HepG2 (cell line): ENCODE data around the gene NUDT7. TPM values are rescaled to one million over a fixed set of nuclear protein-coding genes. Genes with fewer than 3 reads are reported as not detected.

Source experiments
- ATAC-seq: fragments of 200-7000 bp; cut with Tn5 transposase; 3 replicates; pipeline ENCODE4 v1.9.1; 2020; ENCODE audit warnings: mild to moderate bottlenecking, moderate library complexity
- BruUV-seq: library from RNA; stranded (reverse); fragments of 400-500 nt; replicated peaks from 2 replicates; lab custom pipeline; 2021; lab: Mats Ljungman, UMichigan
- CTCF ChIA-PET: fragments of 300-600 bp; formaldehyde crosslinking; extraction: SDS; loops from one replicate; lab custom pipeline; 2021; ENCODE audit warnings: low total read pairs, inconsistent platforms, low intra/inter-chr PET ratio; lab: Yijun Ruan, JAX
- POLR2A ChIA-PET: fragments of 350-600 bp; sonication (Branson Sonifier 250); formaldehyde crosslinking; loops from one replicate; lab custom pipeline; 2020; ENCODE audit warnings: antibody characterized with exemption, inconsistent platforms; lab: Yijun Ruan, JAX
- DNase-seq: peaks from one replicate; pipeline ENCODE4 v3.0.0-alpha.2; 2015; ENCODE audit warnings: low spot score
- FAIRE-seq: peaks from 3 replicates; lab custom pipeline; 2011; peaks lifted over from hg19 to GRCh38; lab: Jason Lieb, UNC
- H2AFZ ChIP-seq: one replicate; pipeline ENCODE4 v1.6.1; 2011; ENCODE audit warnings: low read length, inconsistent platforms
- H3K27ac ChIP-seq: fragments of 300-600 bp; 3 replicates; pipeline ENCODE4 v1.8.0; 2011; ENCODE audit warnings: mixed run types, mild to moderate bottlenecking, mixed read lengths, low read length, inconsistent platforms; ENCODE audit not compliant: insufficient read depth; ENCODE audit errors: extremely low read length
- H3K27me3 ChIP-seq, 2 experiments: fragments of 200-600 bp in 1 of 2; 2 replicates in 1 of 2; 3 replicates in 1 of 2; pipeline versions ENCODE4 v1.6.0 to v1.8.0; 2011; ENCODE audit warnings: low read length in 2 of 2, mild to moderate bottlenecking in 2 of 2, moderate library complexity in 2 of 2, inconsistent platforms in 1 of 2; ENCODE audit not compliant: insufficient read depth in 2 of 2, control insufficient read depth in 1 of 2
- H3K36me3 ChIP-seq, 2 experiments: fragments of 200-600 bp in 1 of 2; replicated peaks in 1 of 2; 2 replicates in 1 of 2; 3 replicates in 1 of 2; pipeline versions ENCODE4 v1.5.1 to v1.8.0; 2011; ENCODE audit warnings: low read length in 2 of 2, inconsistent platforms in 1 of 2; ENCODE audit not compliant: insufficient read depth in 2 of 2, control insufficient read depth in 1 of 2
- H3K4me1 ChIP-seq: 2 replicates; pipeline ENCODE4 v1.5.1; 2012; ENCODE audit warnings: low read length, inconsistent platforms; ENCODE audit not compliant: insufficient read depth
- H3K4me2 ChIP-seq: 2 replicates; pipeline ENCODE4 v1.6.0; 2011; ENCODE audit warnings: low read depth, low read length, inconsistent platforms
- H3K4me3 ChIP-seq, 3 experiments: fragments of 200-600 bp in 1 of 3; sonication (generic), shearing (Covaris generic) in 1 of 3; replicated peaks in 1 of 3; 2 replicates each; pipeline ENCODE4 v1.5.1; 2011 to 2016; ENCODE audit warnings: low read length in 3 of 3, inconsistent platforms in 2 of 3, low read depth in 2 of 3, mild to moderate bottlenecking in 2 of 3, control low read depth in 1 of 3, mixed read lengths in 1 of 3; ENCODE audit not compliant: insufficient read depth in 1 of 3
- H3K79me2 ChIP-seq: one replicate; pipeline ENCODE4 v1.6.1; 2011; ENCODE audit warnings: low read length, inconsistent platforms; ENCODE audit not compliant: insufficient read depth
- H3K9ac ChIP-seq: 2 replicates; pipeline ENCODE4 v1.6.0; 2011; ENCODE audit warnings: mild to moderate bottlenecking, low read depth, low read length, inconsistent platforms; ENCODE audit not compliant: insufficient read depth
- H3K9me3 ChIP-seq: 2 replicates; pipeline ENCODE4 v1.5.1; 2012; ENCODE audit warnings: mild to moderate bottlenecking, low read length
- H4K20me1 ChIP-seq: 2 replicates; pipeline ENCODE4 v1.6.0; 2011; ENCODE audit warnings: inconsistent platforms, mild to moderate bottlenecking, low read length, moderate library complexity; ENCODE audit not compliant: insufficient read depth
- CHD2 ChIP-seq: IDR thresholded peaks from 2 replicates; pipeline ENCODE4 v1.6.1; 2011; ENCODE audit warnings: low read depth, low read length, improper control_type of control experiment
- CREBL2 ChIP-seq: sonication (generic); formaldehyde crosslinking; IDR thresholded peaks from 2 replicates; pipeline ENCODE4 v1.8.1; 2023; ENCODE audit warnings: missing genetic modification reagents, mild to moderate bottlenecking, borderline replicate concordance
- GMEB2 ChIP-seq: IDR thresholded peaks from 2 replicates; pipeline ENCODE4 v1.6.1; 2016; ENCODE audit warnings: missing biosample characterization, missing genetic modification reagents, low read depth
- SUZ12 ChIP-seq: fragments of 150-350 bp; IDR thresholded peaks from 2 replicates; pipeline ENCODE4 v1.6.1; 2014; ENCODE audit warnings: low read depth, low read length
- TOPORS ChIP-seq: sonication (generic); formaldehyde crosslinking; IDR thresholded peaks from 2 replicates; pipeline ENCODE4 v1.8.0; 2023; ENCODE audit warnings: mild to moderate bottlenecking, missing genetic modification reagents
- ZC3H4 ChIP-seq: sonication (generic); formaldehyde crosslinking; IDR thresholded peaks from 2 replicates; pipeline ENCODE4 v1.4.0; 2020; ENCODE audit warnings: missing genetic modification reagents, borderline replicate concordance
- ZFP62 ChIP-seq: sonication (generic); formaldehyde crosslinking; IDR thresholded peaks from 2 replicates; pipeline ENCODE4 v1.4.0; 2020; ENCODE audit warnings: missing genetic modification reagents
- ZNF274 ChIP-seq: sonication (generic); formaldehyde crosslinking; IDR thresholded peaks from 2 replicates; pipeline ENCODE4 v1.5.1; 2020; ENCODE audit warnings: mild to moderate bottlenecking, missing genetic modification reagents
- WGBS: methylation state at CpG from one replicate; pipeline ENCODE4 v1.1.6; 2017; ENCODE audit warnings: low lambda C conversion rate; 5-methylcytosine and 5-hydroxymethylcytosine counted together
- in situ Hi-C: cut with HindIII; loops from 2 replicates; pipeline ENCODE4 v1.10.0; 2017; ENCODE audit warnings: low pct_unique_long_range_greater_than_20kb; ENCODE audit not compliant: extremely low pct_ligation_motif_present
- intact Hi-C: fragments of 100-400 bp; cut with micrococcal nuclease; formaldehyde crosslinking; loops from one replicate; pipeline ENCODE4 v1.10.0; 2022; ENCODE audit not compliant: unreplicated experiment
- polyA plus RNA-seq, 8 experiments: library from polyadenylated mRNA; depleted of rRNA in 3 of 8; stranded (reverse) in 7 of 8; unstranded in 1 of 8; fragments of >200 nt; fragmentation: Illumina TruSeq in 4 of 8; extraction: Trizol in 4 of 8; gene quantifications; 2 replicates each; pipeline versions ENCODE4 v1.2.1 to v1.2.3, GENCODE V29; 2011 to 2016; ENCODE audit warnings: low read depth in 4 of 8, missing spikeins in 1 of 8, mixed read lengths in 1 of 8; ENCODE audit not compliant: insufficient read depth in 1 of 8
- total RNA-seq, 5 experiments: library from RNA; depleted of rRNA; stranded (reverse); fragments of >200 nt; fragmentation: Illumina TruSeq; extraction: Trizol; gene quantifications; 2 replicates each; pipeline ENCODE4 v1.2.3, GENCODE V29; 2016; ENCODE audit warnings: low read depth in 1 of 5
- TF ChIP-seq, protein P1 (sequence below): sonication (generic); formaldehyde crosslinking; IDR thresholded peaks from 2 replicates; pipeline ENCODE4 v1.5.1; 2020; ENCODE audit warnings: missing genetic modification reagents, mild to moderate bottlenecking, borderline replicate concordance
- TF ChIP-seq, protein P2 (sequence below), 2 experiments: sonication (generic) in 1 of 2; formaldehyde crosslinking in 1 of 2; IDR thresholded peaks; 2 replicates each; pipeline versions ENCODE4 v1.5.1 to v1.6.1; 2011 to 2020; ENCODE audit warnings: borderline replicate concordance in 1 of 2, low read depth in 1 of 2, low read length in 1 of 2, mild to moderate bottlenecking in 1 of 2, missing genetic modification reagents in 1 of 2, moderate library complexity in 1 of 2

The NUDT7 gene
- total and polyA plus RNA-seq, 2 of the 13 experiments (the other 11 are each of a cell fraction or from before 2014, with no cell fraction given) = 14.3 to 23.9 TPM

GRCh38 chr16:77689971-77690370 is 32.3 kb upstream of the NUDT7 start:
- Histone ChIP-seq H3K4me3 (no peak overlapping the region), H3K27ac (no peak overlapping the region), H3K4me2 (no peak overlapping the region), H3K4me1 (no peaks in the 10 kb centered on the region), H4K20me1 (no peaks in the 10 kb centered on the region), H3K9ac (no peak overlapping the region), H2AFZ (no peak overlapping the region), H3K36me3 (no peaks in the 10 kb centered on the region), H3K79me2 (no peaks in the 10 kb centered on the region), H3K9me3 (no peaks in the 10 kb centered on the region), H3K27me3 (peaks cover 0 to 38% of the 10 kb centered on the region in 2 experiments; a peak in 3 of 5 replicates)
- in situ Hi-C loops (no loop called here), intact Hi-C loops (no loop called here)
- ATAC-seq (no peak), FAIRE-seq (no peak), DNase-seq (no peak)
- no TSS peak for BruUV-seq
- ChIA-PET CTCF (no interaction called here), POLR2A (no interaction called here)
- 24% methylated on average over 5 of the region's 5 CpGs for WGBS
- TF ChIP-seq CREBL2 (CRISPR knock-in tag) (no peak), TOPORS (no peak), ZFP62 (CRISPR knock-in tag) (no peak)
- TF ChIP-seq, protein P1, sequence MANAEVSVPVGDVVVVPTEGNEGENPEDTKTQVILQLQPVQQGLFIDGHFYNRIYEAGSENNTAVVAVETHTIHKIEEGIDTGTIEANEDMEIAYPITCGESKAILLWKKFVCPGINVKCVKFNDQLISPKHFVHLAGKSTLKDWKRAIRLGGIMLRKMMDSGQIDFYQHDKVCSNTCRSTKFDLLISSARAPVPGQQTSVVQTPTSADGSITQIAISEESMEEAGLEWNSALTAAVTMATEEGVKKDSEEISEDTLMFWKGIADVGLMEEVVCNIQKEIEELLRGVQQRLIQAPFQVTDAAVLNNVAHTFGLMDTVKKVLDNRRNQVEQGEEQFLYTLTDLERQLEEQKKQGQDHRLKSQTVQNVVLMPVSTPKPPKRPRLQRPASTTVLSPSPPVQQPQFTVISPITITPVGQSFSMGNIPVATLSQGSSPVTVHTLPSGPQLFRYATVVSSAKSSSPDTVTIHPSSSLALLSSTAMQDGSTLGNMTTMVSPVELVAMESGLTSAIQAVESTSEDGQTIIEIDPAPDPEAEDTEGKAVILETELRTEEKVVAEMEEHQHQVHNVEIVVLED (CRISPR knock-in tag) = no peak

DNA sequence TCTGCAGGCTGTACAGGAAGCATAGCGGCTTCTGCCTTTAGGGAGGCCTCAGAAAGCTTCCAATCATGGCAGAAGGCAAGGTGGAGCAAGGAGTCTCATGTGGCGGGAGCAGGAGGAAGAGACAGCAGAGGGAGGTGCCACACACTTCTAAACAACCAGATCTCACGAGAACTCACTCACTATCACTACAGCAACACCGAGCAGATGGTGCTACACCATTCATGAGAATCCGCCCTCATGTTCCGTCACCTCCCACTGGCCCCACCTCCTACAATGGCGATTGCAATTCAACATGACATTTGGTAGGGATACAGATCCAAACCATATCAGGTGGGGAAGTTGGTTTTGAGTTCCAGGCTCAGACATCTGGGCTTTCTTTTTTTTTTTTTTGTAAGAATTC is 31.9 kb upstream of the NUDT7 start:
- ChIA-PET POLR2A (no interaction called here), CTCF (no interaction called here)
- no peaks in the 10 kb centered on the region for H3K4me1 ChIP-seq
- ATAC-seq = no peak
- no peaks in the 10 kb centered on the region for H4K20me1 ChIP-seq
- intact Hi-C loops = no loop called here
- H3K27ac ChIP-seq = no peak overlapping the region
- H3K79me2 ChIP-seq = no peaks in the 10 kb centered on the region
- no peak overlapping the region for H3K4me3 ChIP-seq
- in situ Hi-C loops = no loop called here
- H3K9me3 ChIP-seq = no peaks in the 10 kb centered on the region
- no TSS peak for BruUV-seq
- WGBS = 34% methylated on average over 7 of the region's 7 CpGs
- no peak for FAIRE-seq
- TF ChIP-seq SUZ12 (no peak), ZNF274 (CRISPR knock-in tag) (no peak), ZC3H4 (CRISPR knock-in tag) (no peak), GMEB2 (CRISPR knock-in tag) (no peak), CHD2 (0 out of 2 replicates have a peak, but pooled peaks have one; percentile 41)
- TF ChIP-seq, protein P2, sequence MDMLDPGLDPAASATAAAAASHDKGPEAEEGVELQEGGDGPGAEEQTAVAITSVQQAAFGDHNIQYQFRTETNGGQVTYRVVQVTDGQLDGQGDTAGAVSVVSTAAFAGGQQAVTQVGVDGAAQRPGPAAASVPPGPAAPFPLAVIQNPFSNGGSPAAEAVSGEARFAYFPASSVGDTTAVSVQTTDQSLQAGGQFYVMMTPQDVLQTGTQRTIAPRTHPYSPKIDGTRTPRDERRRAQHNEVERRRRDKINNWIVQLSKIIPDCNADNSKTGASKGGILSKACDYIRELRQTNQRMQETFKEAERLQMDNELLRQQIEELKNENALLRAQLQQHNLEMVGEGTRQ (IDR thresholded peaks at IDR 0.05; ENCODE audit: low read depth, low read length) = no peak
- TF ChIP-seq, protein P2 (CRISPR knock-in tag; IDR thresholded peaks at IDR 0.05; ENCODE audit: borderline replicate concordance) = no peak
- H2AFZ ChIP-seq = no peak overlapping the region
- H3K27me3 ChIP-seq = peaks cover 0 to 38% of the 10 kb centered on the region in 2 experiments; a peak in 3 of 5 replicates
- H3K9ac ChIP-seq = no peak overlapping the region
- no peaks in the 10 kb centered on the region for H3K36me3 ChIP-seq
- H3K4me2 ChIP-seq = no peak overlapping the region
- no peak for DNase-seq
